HG02938 (cell line): Measurements from ENCODE around the gene DTHD1.
A peak's percentile ranks its signal among the peaks of the same experiment; 100 is the strongest.

Experiments
- ATAC-seq: cut with Tn5 transposase; IDR thresholded peaks from one replicate; pipeline ENCODE4 v1.9.1; 2021; ENCODE audit warnings: mild to moderate bottlenecking, moderate library complexity; ENCODE audit not compliant: unreplicated experiment

Gene DTHD1

GRCh38 chr4:36338973-36339372 lies 57.6 kb downstream of the DTHD1 start:
- no peak for ATAC-seq

- ATAC-seq = no peak
Observed at GRCh38 chr4:36341936-36342335, 60.5 kb downstream of the DTHD1 start.

- no peak for ATAC-seq
Observed at GRCh38 chr4:36343501-36344175, 62.2 kb downstream of the DTHD1 start.

GRCh38 chr4:36348403-36348938 lies 67.1 kb downstream of the DTHD1 start:
- ATAC-seq = peak; percentile 92

DNA sequence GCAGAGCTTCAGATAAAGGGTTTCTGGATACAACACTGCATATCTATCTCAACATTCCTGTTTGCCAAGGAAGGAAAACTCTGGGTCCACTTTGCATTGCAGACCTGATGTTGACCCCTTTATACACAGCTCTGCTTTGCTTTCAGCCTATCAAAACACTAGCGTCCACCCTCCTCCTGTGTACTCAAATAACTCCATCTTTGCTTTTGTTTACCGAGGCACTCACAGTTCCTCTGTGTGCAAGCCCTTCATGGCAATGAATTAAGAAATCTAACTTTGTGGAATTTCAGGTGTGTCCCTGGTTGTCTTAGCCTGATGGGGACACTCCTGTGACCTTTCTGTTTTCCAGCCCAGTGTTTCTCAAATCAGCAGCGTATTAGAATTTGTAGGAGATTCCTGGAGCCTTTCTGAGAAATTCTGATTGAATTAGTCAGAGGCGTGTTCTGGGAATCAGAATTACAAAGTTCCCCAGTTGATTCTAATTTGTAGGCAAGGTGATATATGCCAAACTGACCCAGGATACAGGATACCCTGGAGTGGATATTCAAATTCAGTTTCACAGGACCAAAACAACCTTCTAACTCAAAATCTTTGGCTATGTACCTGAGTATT lies 68.6 kb downstream of the DTHD1 start:
- ATAC-seq = no peak

DNA sequence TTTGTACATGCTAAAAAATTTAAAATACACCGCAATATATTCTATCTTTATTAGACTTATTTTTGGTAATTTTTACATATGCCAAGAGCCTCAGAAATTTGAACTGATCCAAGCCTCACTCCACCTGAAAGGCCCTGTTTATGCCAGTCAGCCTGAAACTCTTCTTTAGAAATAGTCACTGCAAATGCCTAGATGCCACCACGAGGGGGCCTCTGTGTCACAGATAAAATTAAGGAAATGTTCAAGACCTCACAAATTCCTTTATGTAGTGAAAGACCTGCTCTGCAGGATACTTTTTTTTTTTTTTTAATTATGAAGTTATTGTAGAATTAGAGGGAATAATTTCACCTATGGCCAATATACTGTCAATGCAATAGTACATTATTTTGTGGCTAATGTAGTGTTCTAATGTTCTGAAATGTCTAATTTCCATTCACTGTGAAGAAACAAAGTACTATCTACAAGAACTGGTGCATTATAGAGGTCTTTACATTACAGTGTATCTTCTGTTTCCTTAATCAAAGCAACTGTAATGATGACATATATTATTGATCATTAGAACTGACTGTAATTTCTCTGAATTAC lies 69.8 kb downstream of the DTHD1 start:
- peak; percentile 34 for ATAC-seq

DNA sequence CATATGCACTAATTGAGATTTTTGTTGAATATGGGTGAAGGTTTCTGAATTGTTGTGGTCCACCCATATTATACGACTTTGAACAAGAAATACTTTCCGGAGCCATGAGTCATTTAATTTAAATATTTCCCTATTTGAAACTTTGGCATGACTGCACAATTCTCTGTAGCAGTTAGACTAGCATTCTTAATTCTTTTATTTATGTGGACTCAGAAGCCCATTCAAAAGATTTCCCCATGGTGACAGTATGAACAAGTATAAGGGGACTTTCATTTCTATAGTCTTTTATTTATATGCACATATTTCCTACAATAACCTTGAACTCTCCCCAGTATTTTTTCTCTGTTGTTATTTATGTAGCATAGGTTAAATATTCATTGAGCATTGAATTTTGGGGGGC lies 72.6 kb downstream of the DTHD1 start:
- ATAC-seq = no peak

- ATAC-seq = no peak
Observed at GRCh38 chr4:36358173-36358572, 76.8 kb downstream of the DTHD1 start.

DNA sequence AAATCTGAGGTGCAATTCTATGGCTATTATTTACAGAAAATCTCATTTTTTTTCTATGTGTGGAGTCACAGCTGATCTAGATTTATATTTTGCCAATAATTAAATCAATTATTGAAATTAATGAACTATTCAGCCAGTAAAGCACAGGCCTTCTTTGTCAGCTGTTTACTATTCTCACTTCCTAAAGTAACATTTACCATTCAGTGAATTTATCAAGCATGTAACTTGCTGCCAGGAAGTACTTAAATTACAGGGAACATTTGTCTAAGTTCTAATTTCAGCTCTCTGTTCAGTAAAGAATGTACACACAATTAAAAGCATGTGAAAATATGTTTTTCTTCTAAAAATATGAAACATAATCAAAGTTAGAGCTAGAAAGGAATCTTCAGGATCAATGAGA lies 79.3 kb downstream of the DTHD1 start:
- ATAC-seq = no peak

DNA sequence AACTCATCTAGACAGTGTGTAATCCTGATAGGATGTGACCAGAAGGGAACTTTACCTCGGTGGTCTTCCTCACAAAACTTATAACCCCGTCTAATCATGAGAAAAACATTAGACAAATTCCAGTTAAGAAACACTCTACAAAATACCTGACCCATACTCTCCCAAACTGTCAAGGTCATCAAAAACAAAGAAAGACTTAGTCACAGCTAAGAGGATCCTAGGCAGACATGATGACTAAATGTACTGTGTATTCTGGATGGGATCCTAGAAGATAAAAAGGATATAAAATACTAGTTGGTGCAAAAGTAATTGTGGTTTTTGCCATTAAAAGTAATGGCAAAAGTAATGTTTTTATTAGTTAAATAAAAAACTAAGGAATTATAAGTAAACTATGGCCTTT lies 81.6 kb downstream of the DTHD1 start:
- ATAC-seq = no peak

GRCh38 chr4:36374836-36375511 lies 93.6 kb downstream of the DTHD1 start:
- ATAC-seq = no peak

GRCh38 chr4:36385951-36386571 lies 104.6 kb downstream of the DTHD1 start:
- peak; percentile 87 for ATAC-seq

DNA sequence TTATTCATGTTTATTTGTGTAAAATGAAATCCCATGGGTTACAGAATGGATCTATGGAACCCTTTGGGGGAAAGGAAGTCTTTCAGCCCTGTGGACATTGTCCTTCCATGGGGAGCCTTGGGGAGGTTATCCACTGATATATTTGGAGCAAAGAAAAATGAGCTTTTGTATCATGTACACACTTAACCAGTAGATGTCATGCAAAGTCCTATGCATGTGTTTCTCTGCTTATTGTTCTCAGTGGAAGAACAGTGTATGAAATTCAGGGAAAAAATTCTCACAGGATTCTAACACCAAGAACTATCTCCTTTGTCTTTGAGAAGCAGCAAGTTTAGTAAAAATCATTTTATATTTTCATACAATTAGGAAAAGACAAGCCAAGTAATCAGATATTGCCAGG lies 105.3 kb downstream of the DTHD1 start:
- ATAC-seq = no peak

DNA sequence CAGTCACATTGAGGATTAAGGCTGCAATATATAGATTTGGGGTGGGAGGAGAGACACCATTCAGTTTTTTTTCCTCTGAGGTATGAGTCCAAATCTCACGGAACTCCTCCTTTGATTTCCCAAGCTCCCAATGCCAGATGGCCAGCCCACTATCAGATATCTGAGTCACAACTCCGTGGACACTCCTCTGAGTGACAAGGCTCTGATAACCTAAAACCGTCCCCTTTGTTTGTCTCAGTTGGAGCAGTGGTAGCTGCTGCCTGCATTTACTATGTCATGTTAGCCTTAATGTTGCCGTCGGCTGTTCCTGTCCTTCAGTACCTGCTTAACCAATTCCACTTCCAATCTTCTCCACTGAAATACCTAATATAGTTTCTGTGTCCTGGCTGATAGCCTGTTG lies 107.3 kb downstream of the DTHD1 start:
- no peak for ATAC-seq

DNA sequence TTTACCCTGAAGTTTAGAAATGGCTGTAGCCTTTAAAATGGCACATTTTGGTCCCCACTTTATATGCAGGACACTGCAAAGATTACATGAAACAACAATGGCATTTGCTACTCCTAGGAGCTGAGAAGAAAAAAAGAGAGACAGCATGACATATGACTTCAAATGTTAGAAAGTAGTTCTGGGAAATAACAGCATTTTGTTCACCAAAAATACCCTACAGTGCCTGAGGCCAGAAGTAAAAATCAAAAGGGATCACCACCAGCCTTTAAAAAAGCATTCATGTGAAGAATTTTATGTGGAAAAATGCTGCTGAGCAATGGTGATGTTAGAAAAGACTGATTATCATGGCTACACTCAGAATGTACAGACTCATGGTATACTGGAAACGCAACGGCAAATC lies 110.0 kb downstream of the DTHD1 start:
- no peak for ATAC-seq

- ATAC-seq = no peak
Observed at GRCh38 chr4:36392024-36392423, 110.6 kb downstream of the DTHD1 start.

DNA sequence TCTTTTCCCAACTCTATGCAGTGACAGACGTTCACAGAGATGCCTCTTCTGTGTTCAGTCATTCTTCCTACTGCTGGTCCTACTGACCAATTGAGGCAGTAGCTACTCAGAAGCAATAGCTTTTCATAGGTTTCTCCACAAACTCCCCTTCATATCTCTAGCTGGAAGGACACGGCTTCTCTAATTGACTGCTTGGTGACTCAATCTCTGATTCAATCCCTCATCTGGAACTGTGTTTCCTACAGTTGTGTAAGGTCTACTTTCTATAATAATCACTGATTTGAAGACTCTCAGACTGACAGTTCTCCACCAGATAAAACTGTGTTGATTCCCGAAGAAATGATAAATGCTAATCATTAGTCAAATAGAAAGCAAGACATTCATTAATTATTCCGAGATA lies 111.5 kb downstream of the DTHD1 start:
- ATAC-seq = no peak
